Ascending aorta (tissue), 2 donors: ENCODE measurements around the gene SIM2. TPM values are rescaled to one million over a fixed set of nuclear protein-coding genes. Genes with fewer than 3 reads are reported as not detected.
"Not testable (repeated sequence)": the region's sequence is repeated elsewhere in the genome, so short reads cannot be mapped to it uniquely, and the experiment has no call there.

Experiments used
- DNase-seq, 2 donors: peaks; one replicate each; pipeline ENCODE4 v3.0.0-alpha.2; 2019; ENCODE audit warnings: low spot score in 2 of 2
- H3K27ac ChIP-seq, 2 donors: fragments of 200-600 bp; sonication (generic); one replicate each; pipeline ENCODE4 v1.5.1; 2016 to 2017; ENCODE audit warnings: mild to moderate bottlenecking in 1 of 2
- H3K27me3 ChIP-seq: fragments of 200-600 bp; sonication (generic); one replicate; pipeline ENCODE4 v1.5.1; 2017
- H3K36me3 ChIP-seq, 2 donors: fragments of 200-600 bp; sonication (generic); one replicate each; pipeline ENCODE4 v1.5.1; 2016
- H3K4me1 ChIP-seq, 2 donors: fragments of 200-600 bp; sonication (generic); one replicate each; pipeline ENCODE4 v1.5.1; 2016 to 2017; ENCODE audit warnings: mild to moderate bottlenecking in 1 of 2
- H3K4me3 ChIP-seq, 2 donors: fragments of 200-600 bp; sonication (generic); one replicate each; pipeline ENCODE4 v1.5.1; 2016 to 2017; ENCODE audit warnings: mild to moderate bottlenecking in 1 of 2
- H3K9me3 ChIP-seq, 2 donors: fragments of 200-600 bp; sonication (generic); one replicate each; pipeline ENCODE4 v1.5.1; 2016
- CTCF ChIP-seq, 3 experiments: fragments of 200-600 bp in 2 of 3; fragments of 450-650 bp in 1 of 3; sonication (generic) in 2 of 3; IDR thresholded peaks; one replicate each; pipeline ENCODE4 v1.5.1; 2016 to 2019; ENCODE audit warnings: antibody characterized with exemption in 3 of 3, mild to moderate bottlenecking in 1 of 3, moderate library complexity in 1 of 3
- intact Hi-C: fragments of 100-400 bp; cut with DNase I; formaldehyde crosslinking; loops from one replicate; pipeline ENCODE4 v1.15.1; 2023
- total RNA-seq: library from RNA; depleted of rRNA; stranded (reverse); fragments of >200 nt; gene quantifications from one replicate; pipeline ENCODE4 v1.1.0, GENCODE V29; 2016

SIM2 gene
- total RNA-seq: not detected

- Histone ChIP-seq H3K9me3 (no peaks in the 10 kb centered on the region), H3K27me3 (peaks cover 70% of the 10 kb centered on the region), H3K27ac (no peak within 1 kb of the TSS), H3K4me1 (peaks cover 20 to 33% of the 10 kb centered on the region in 2 donors), H3K36me3 (no peaks in the 10 kb centered on the region), H3K4me3 (peak within 1 kb of the TSS; percentile 57 to 65)
- intact Hi-C loops: no loop called here
- TF ChIP-seq CTCF (IDR thresholded peaks at IDR 0.05): no peak
- DNase-seq: no peak
Measured at GRCh38 chr21:36698981-36699545, at the start of gene SIM2. TSS of gene SIM2 (plus strand) at chr21:36699115. CDS start at chr21:36699747, 632 bp downstream.

- TF ChIP-seq CTCF (IDR thresholded peaks at IDR 0.05): no peak
- no peaks in the 10 kb centered on the region for H3K36me3 ChIP-seq
- DNase-seq: no peak
- no peaks in the 10 kb centered on the region for H3K9me3 ChIP-seq
- no peak overlapping the region for H3K27ac ChIP-seq
- no peak overlapping the region for H3K4me3 ChIP-seq
- intact Hi-C loops: no loop called here
- H3K4me1 ChIP-seq: no peaks in the 10 kb centered on the region
- H3K27me3 ChIP-seq: no peaks in the 10 kb centered on the region
Measured at GRCh38 chr21:36654324-36654723, 44.6 kb upstream of the SIM2 start.

- TF ChIP-seq CTCF (IDR thresholded peaks at IDR 0.05): no peak
- H3K9me3 ChIP-seq: no peaks in the 10 kb centered on the region
- DNase-seq: no peak
- H3K27ac ChIP-seq: no peak overlapping the region
- H3K27me3 ChIP-seq: no peaks in the 10 kb centered on the region
- intact Hi-C loops: no loop called here
- H3K4me1 ChIP-seq: no peaks in the 10 kb centered on the region
- no peaks in the 10 kb centered on the region for H3K36me3 ChIP-seq
- no peak overlapping the region for H3K4me3 ChIP-seq
Measured at GRCh38 chr21:36654796-36655325, 44.1 kb upstream of the SIM2 start.

GRCh38 chr21:36656138-36656537 lies 42.8 kb upstream of the SIM2 start:
- TF ChIP-seq CTCF (IDR thresholded peaks at IDR 0.05): no peak
- H3K9me3 ChIP-seq: no peaks in the 10 kb centered on the region
- no peak overlapping the region for H3K27ac ChIP-seq
- no peaks in the 10 kb centered on the region for H3K36me3 ChIP-seq
- no peak for DNase-seq
- H3K27me3 ChIP-seq: no peaks in the 10 kb centered on the region
- intact Hi-C loops: no loop called here
- H3K4me1 ChIP-seq: no peaks in the 10 kb centered on the region
- no peak overlapping the region for H3K4me3 ChIP-seq

- H3K9me3 ChIP-seq, H3K27ac ChIP-seq, intact Hi-C loops, H3K27me3 ChIP-seq, H3K4me1 ChIP-seq, H3K36me3 ChIP-seq, DNase-seq, H3K4me3 ChIP-seq: not testable (repeated sequence)
Measured at GRCh38 chr21:36657290-36657689, 41.6 kb upstream of the SIM2 start.

- Histone ChIP-seq H3K27ac (no peak overlapping the region), H3K4me3 (no peak overlapping the region), H3K9me3 (no peaks in the 10 kb centered on the region), H3K36me3 (no peaks in the 10 kb centered on the region), H3K27me3 (peaks cover 2% of the 10 kb centered on the region), H3K4me1 (no peaks in the 10 kb centered on the region)
- TF ChIP-seq CTCF (IDR thresholded peaks at IDR 0.05): no peak
- no peak for DNase-seq
- intact Hi-C loops: no loop called here
Measured at GRCh38 chr21:36657999-36658398, 40.9 kb upstream of the SIM2 start.
